ENCODE data around the gene FMO2. TPM values are rescaled to one million over a fixed set of nuclear protein-coding genes. Genes with fewer than 3 reads are reported as not detected.

The FMO2 gene
- total RNA-seq, 3 donors from 2014 or later (not counting 1 experiment from before 2014, with no cell fraction given), result not detected

GRCh38 chr1:171210355-171210754 lies 25.3 kb downstream of the FMO2 start:
- intact Hi-C loops (cut with micrococcal nuclease), result no loop called here
- WGBS (ENCODE audit: insufficient coverage), result 80% methylated on average over 1 of the region's 1 CpG
- Mint-ChIP-seq H3K36me3 (no peaks in the 10 kb centered on the region), H3K9me3 (no peaks in the 10 kb centered on the region), H3K27me3 (ENCODE audit: low read depth in 2 of 2) (peaks cover 3 to 14% of the 10 kb centered on the region in 2 donors), H3K4me1 (no peaks in the 10 kb centered on the region), H3K27ac (no peak overlapping the region), H3K4me3 (no peak overlapping the region)
- Histone ChIP-seq H3K4me1 (ENCODE audit: control insufficient read depth, insufficient read depth, low read length) (no peaks in the 10 kb centered on the region), H3K4me3 (ENCODE audit: low read length) (no peak overlapping the region), H3K27me3 (ENCODE audit: control insufficient read depth, insufficient read depth, low read length) (no peaks in the 10 kb centered on the region), H3K9me3 (ENCODE audit: control insufficient read depth, insufficient read depth, low read length) (no peaks in the 10 kb centered on the region), H3K36me3 (ENCODE audit: control insufficient read depth, insufficient read depth, low read length) (no peaks in the 10 kb centered on the region), H3K27ac (ENCODE audit: low read length) (no peak overlapping the region)
- ATAC-seq, result no peak
- no peak for DNase-seq
- TF ChIP-seq, protein P1, sequence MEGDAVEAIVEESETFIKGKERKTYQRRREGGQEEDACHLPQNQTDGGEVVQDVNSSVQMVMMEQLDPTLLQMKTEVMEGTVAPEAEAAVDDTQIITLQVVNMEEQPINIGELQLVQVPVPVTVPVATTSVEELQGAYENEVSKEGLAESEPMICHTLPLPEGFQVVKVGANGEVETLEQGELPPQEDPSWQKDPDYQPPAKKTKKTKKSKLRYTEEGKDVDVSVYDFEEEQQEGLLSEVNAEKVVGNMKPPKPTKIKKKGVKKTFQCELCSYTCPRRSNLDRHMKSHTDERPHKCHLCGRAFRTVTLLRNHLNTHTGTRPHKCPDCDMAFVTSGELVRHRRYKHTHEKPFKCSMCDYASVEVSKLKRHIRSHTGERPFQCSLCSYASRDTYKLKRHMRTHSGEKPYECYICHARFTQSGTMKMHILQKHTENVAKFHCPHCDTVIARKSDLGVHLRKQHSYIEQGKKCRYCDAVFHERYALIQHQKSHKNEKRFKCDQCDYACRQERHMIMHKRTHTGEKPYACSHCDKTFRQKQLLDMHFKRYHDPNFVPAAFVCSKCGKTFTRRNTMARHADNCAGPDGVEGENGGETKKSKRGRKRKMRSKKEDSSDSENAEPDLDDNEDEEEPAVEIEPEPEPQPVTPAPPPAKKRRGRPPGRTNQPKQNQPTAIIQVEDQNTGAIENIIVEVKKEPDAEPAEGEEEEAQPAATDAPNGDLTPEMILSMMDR (IDR thresholded peaks at IDR 0.05), result no peak

- H3K4me1 Mint-ChIP-seq, result no peaks in the 10 kb centered on the region
- Histone ChIP-seq H3K36me3 (ENCODE audit: control insufficient read depth, insufficient read depth, low read length) (no peaks in the 10 kb centered on the region), H3K4me1 (ENCODE audit: control insufficient read depth, insufficient read depth, low read length) (no peaks in the 10 kb centered on the region), H3K27ac (ENCODE audit: low read length) (no peak overlapping the region), H3K9me3 (ENCODE audit: control insufficient read depth, insufficient read depth, low read length) (no peaks in the 10 kb centered on the region), H3K27me3 (ENCODE audit: control insufficient read depth, insufficient read depth, low read length) (peaks cover 2% of the 10 kb centered on the region), H3K4me3 (ENCODE audit: low read length) (no peak overlapping the region)
- no peaks in the 10 kb centered on the region for H3K27me3 Mint-ChIP-seq (ENCODE audit: low read depth in 2 of 2)
- H3K9me3 Mint-ChIP-seq, result no peaks in the 10 kb centered on the region
- H3K27ac Mint-ChIP-seq, result no peak overlapping the region
- no peaks in the 10 kb centered on the region for H3K36me3 Mint-ChIP-seq
- intact Hi-C loops (cut with micrococcal nuclease), result no loop called here
- H3K4me3 Mint-ChIP-seq, result no peak overlapping the region
- no peak for ATAC-seq
- DNase-seq, result no peak
- TF ChIP-seq, protein P1 (IDR thresholded peaks at IDR 0.05), result no peak
- WGBS (ENCODE audit: insufficient coverage), result 67% methylated on average over 3 of the region's 3 CpGs
Measured at GRCh38 chr1:171212607-171213351, 27.7 kb downstream of the FMO2 start.

DNA sequence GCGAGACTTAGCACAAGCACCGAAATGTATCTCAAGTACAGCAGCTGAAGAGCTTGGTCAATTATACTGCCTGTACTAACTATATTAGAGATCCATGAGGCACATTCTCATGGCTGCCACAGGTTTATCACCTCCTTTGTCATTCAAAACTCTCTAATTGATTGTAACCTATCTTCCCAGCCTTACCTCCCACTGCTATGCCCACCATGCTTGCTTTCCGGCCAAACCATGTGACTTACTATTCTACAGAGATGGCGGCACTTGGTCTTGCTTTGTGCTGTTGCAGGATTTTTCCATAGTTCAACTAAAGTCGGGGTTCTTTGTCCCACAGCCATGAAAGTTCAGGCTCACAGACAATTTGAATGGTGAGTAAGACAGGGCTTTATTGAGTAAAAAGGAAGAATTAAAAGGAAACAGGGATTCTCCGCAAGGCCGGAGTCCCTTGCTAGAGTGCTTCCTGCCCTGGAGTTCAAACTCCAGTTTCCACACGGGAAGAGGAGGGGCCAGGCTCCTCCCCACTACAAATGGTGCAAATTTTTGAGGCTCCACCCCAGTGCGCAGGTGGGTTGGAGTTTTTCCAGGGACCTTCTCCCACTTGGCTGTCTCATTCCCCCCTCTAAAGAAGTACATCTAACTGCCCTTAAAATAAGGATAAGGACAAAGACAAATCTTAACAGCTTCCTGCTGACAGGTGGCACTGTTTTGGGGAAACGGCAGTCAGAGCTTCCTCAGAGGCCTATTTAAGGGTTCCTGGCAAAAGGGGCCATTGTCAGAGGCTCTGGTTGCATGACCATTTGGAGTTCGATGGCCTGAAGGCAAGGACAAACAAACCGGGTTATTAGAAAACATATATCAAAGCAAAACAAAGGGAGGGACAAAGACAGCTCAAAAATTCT lies 28.7 kb downstream of the FMO2 start:
- H3K4me1 ChIP-seq (ENCODE audit: control insufficient read depth, insufficient read depth, low read length), result no peaks in the 10 kb centered on the region
- no peaks in the 10 kb centered on the region for H3K27me3 Mint-ChIP-seq (ENCODE audit: low read depth in 2 of 2)
- TF ChIP-seq, protein P1 (IDR thresholded peaks at IDR 0.05), result no peak
- no peaks in the 10 kb centered on the region for H3K36me3 Mint-ChIP-seq
- no peaks in the 10 kb centered on the region for H3K9me3 Mint-ChIP-seq
- no peaks in the 10 kb centered on the region for H3K9me3 ChIP-seq (ENCODE audit: control insufficient read depth, insufficient read depth, low read length)
- H3K27ac Mint-ChIP-seq, result no peak overlapping the region
- no peak for ATAC-seq
- no peak overlapping the region for H3K4me3 Mint-ChIP-seq
- peaks cover 2% of the 10 kb centered on the region for H3K27me3 ChIP-seq (ENCODE audit: control insufficient read depth, insufficient read depth, low read length)
- H3K4me1 Mint-ChIP-seq, result no peaks in the 10 kb centered on the region
- DNase-seq, result no peak
- intact Hi-C loops (cut with micrococcal nuclease), result no loop called here
- no peak overlapping the region for H3K4me3 ChIP-seq (ENCODE audit: low read length)
- WGBS (ENCODE audit: insufficient coverage), result 84% methylated on average over 12 of the region's 12 CpGs
- no peak overlapping the region for H3K27ac ChIP-seq (ENCODE audit: low read length)
- H3K36me3 ChIP-seq (ENCODE audit: control insufficient read depth, insufficient read depth, low read length), result no peaks in the 10 kb centered on the region
